SHP77 treated with DMSO at 0.1 percent for 48 hours (cell line): Measurements from ENCODE around the gene LDLR.
"Not testable (repeated sequence)": the region's sequence is repeated elsewhere in the genome, so short reads cannot be mapped to it uniquely, and the experiment has no call there.

Source experiments
- DNase-seq: peaks from one replicate; lab custom pipeline; 2025; lab: John Stamatoyannopoulos, UW

LDLR gene

DNA sequence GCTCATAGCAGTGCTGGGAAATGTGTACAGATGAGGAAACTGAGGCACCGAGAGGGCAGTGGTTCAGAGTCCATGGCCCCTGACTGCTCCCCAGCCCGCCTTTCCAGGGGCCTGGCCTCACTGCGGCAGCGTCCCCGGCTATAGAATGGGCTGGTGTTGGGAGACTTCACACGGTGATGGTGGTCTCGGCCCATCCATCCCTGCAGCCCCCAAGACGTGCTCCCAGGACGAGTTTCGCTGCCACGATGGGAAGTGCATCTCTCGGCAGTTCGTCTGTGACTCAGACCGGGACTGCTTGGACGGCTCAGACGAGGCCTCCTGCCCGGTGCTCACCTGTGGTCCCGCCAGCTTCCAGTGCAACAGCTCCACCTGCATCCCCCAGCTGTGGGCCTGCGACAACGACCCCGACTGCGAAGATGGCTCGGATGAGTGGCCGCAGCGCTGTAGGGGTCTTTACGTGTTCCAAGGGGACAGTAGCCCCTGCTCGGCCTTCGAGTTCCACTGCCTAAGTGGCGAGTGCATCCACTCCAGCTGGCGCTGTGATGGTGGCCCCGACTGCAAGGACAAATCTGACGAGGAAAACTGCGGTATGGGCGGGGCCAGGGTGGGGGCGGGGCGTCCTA is 15.9 kb downstream of the LDLR start:
- no peak for DNase-seq

DNA sequence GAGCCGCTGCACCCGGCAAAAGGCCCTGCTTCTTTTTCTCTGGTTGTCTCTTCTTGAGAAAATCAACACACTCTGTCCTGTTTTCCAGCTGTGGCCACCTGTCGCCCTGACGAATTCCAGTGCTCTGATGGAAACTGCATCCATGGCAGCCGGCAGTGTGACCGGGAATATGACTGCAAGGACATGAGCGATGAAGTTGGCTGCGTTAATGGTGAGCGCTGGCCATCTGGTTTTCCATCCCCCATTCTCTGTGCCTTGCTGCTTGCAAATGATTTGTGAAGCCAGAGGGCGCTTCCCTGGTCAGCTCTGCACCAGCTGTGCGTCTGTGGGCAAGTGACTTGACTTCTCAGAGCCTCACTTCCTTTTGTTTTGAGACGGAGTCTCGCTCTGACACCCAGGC is 17.2 kb downstream of the LDLR start:
- DNase-seq, result no peak

DNA sequence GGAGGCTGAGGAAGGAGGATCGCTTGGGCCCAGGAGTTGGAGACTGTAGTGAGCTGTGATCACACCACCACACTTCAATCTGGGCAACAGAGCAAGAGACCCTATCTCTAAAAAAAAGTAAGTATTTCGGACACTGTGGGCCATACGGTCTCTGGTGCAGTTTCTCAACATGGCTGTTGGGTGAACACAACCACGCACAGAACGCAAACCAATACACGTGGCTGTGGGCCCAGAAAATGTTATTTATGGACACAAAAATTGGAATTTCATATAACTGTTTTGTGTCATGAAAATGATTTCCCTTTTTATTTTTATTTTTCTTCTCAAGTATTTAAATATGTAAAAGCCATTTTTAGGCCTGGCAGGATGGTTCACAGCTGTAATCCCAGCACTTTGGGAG is 19.5 kb downstream of the LDLR start:
- DNase-seq, result no peak

DNA sequence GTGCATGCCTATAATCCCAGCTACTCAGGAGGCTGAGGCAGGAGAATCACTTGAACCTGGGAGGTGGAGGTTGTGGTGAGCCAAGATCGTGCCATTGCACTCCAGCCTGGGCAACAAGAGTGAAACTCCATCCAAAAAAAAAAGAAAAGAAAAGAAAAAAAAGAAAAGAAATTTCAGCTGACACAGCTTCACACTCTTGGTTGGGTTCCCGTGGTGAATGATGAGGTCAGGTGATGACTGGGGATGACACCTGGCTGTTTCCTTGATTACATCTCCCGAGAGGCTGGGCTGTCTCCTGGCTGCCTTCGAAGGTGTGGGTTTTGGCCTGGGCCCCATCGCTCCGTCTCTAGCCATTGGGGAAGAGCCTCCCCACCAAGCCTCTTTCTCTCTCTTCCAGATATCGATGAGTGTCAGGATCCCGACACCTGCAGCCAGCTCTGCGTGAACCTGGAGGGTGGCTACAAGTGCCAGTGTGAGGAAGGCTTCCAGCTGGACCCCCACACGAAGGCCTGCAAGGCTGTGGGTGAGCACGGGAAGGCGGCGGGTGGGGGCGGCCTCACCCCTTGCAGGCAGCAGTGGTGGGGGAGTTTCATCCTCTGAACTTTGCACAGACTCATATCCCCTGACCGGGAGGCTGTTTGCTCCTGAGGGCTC is 22.0 kb downstream of the LDLR start:
- DNase-seq, result no peak

DNA sequence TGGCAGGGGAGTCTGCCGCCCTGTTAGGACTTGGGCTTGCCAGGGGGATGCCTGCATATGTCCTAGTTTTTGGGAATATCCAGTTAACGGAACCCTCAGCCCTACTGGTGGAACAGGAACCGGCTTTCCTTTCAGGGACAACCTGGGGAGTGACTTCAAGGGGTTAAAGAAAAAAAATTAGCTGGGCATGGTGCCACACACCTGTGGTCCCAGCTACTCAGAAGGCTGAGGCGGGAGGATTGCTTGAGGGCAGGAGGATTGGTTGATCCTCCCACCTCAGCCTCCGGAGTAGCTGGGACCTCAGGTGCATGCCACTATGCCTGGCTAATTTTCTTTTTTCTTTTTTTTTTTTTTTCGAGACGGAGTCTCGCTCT is 22.5 kb downstream of the LDLR start:
- no peak for DNase-seq

DNA sequence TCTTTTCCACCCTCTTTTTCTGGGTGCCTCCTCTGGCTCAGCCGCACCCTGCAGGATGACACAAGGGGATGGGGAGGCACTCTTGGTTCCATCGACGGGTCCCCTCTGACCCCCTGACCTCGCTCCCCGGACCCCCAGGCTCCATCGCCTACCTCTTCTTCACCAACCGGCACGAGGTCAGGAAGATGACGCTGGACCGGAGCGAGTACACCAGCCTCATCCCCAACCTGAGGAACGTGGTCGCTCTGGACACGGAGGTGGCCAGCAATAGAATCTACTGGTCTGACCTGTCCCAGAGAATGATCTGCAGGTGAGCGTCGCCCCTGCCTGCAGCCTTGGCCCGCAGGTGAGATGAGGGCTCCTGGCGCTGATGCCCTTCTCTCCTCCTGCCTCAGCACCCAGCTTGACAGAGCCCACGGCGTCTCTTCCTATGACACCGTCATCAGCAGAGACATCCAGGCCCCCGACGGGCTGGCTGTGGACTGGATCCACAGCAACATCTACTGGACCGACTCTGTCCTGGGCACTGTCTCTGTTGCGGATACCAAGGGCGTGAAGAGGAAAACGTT is 24.0 kb downstream of the LDLR start:
- DNase-seq, result no peak

DNA sequence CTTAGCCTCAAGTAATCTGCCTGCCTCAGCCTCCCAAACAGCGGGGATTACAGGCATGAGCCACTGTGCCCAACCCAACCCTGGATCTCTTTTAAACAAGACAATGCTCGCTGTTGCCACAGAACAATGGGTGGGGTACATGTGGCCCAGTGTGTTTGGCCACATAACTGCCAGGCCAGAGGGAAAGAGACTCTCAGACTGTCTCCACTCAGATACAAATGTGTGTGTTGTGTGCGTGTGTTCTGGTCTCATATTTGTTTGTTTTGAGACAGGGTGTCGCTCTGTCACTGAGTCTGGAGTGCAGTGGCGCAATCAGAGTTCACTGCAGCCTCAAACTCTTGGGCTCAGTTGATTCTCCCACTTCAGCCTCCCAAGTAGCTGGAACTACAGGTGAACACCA is 25.8 kb downstream of the LDLR start:
- DNase-seq, result no peak

DNA sequence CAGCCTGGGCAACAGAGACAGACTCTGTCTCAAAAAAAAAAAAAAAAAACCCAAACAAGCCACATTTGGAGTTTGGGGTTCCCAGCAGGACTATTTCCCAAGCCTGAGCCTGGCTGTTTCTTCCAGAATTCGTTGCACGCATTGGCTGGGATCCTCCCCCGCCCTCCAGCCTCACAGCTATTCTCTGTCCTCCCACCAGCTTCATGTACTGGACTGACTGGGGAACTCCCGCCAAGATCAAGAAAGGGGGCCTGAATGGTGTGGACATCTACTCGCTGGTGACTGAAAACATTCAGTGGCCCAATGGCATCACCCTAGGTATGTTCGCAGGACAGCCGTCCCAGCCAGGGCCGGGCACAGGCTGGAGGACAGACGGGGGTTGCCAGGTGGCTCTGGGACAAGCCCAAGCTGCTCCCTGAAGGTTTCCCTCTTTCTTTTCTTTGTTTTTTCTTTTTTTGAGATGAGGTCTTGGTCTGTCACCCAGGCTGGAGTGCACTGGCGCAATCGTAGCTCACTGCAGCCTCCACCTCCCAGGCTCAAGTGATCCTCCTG is 26.7 kb downstream of the LDLR start:
- DNase-seq, result no peak

DNA sequence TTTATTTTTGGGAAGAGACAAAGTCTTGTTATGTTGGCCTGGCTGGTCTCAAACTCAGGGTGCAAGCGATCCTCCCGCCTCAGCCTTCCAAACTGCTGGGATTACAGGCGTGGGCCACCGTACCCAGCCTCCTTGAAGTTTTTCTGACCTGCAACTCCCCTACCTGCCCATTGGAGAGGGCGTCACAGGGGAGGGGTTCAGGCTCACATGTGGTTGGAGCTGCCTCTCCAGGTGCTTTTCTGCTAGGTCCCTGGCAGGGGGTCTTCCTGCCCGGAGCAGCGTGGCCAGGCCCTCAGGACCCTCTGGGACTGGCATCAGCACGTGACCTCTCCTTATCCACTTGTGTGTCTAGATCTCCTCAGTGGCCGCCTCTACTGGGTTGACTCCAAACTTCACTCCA is 27.2 kb downstream of the LDLR start:
- no peak for DNase-seq

DNA sequence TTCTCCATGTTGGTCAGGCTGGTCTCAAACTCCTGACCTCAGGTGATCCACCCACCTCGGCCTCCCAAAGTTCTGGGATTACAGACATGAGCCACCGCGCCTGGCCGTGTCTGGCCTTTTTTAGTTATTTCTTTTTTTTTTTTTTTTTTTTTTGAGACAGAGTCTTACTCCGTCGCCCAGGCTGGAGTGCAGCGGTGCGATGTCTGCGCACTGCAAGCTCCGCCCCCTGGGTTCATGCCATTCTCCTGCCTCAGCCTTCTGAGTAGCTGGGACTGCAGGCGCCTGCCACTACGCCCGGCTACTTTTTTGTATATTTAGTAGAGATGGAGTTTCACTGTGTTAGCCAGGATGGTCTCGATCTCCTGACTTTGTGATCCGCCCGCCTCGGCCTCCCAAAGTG is 32.7 kb downstream of the LDLR start:
- not testable (repeated sequence) for DNase-seq

DNA sequence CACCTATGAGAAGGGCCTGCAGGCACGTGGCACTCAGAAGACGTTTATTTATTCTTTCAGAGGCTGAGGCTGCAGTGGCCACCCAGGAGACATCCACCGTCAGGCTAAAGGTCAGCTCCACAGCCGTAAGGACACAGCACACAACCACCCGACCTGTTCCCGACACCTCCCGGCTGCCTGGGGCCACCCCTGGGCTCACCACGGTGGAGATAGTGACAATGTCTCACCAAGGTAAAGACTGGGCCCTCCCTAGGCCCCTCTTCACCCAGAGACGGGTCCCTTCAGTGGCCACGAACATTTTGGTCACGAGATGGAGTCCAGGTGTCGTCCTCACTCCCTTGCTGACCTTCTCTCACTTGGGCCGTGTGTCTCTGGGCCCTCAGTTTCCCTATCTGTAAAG is 33.9 kb downstream of the LDLR start:
- DNase-seq, result no peak

DNA sequence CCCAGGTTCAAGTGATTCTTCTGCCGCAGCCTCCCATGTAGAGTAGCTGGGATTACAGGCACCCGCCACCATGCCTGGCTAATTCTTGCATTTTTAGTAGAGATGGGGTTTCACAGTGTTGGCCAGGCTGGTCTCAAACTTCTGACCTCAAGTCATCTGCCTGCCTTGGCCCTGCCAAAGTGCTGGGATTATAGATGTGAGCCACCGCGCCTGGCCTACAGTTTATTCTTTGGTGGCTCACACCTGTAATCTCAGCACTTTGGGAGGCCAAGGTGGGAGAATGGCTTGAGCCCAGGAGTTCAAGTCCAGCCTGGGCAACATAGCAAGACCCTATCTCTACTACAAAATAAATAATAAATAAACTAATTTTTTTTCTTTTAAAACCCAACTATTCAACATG is 34.9 kb downstream of the LDLR start:
- not testable (repeated sequence) for DNase-seq

DNA sequence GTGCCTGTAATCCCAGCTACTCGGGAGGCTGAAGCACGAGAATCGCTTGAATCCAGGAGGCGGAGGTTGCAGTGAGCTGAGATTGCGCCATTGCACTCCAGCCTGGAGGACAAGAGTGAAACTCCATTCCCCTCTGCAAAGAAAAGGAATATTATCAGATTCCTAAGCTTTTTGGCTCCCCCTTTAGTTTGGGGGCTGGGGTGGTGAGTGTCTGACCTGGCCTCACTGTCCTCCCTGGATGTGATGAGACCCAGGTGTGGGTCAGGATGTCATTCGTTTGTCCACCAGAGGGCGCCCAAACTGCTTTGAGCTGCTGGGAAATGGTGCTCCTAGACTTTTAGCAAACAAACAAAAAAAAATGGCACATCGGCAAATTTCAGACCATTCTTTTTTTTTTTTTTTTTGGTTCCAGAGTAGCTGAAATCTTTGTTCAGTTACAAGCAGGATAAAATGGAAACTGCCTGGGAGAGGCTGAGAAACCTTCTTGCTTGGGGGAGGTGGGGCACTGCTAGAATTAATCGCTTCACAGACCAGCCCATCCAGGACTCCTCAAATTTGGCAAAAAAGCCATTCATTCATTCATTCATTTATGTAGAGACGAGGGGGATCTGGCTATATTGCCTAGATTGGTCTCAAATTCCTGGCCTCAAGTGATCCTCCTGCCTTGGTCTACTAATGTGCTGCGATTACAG is 36.9 kb downstream of the LDLR start:
- DNase-seq, result no peak

DNA sequence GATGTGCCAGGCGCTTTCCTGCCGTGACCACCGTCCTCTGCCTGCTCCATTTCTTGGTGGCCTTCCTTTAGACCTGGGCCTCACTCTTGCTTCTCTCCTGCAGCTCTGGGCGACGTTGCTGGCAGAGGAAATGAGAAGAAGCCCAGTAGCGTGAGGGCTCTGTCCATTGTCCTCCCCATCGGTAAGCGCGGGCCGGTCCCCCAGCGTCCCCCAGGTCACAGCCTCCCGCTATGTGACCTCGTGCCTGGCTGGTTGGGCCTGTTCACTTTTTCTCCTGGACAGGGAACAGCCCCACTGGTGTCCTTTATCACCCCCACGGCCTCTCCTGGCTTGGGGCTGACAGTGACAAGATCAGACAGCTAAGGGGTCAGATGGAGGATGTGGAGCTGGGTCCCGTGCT is 38.6 kb downstream of the LDLR start:
- DNase-seq, result no peak

DNA sequence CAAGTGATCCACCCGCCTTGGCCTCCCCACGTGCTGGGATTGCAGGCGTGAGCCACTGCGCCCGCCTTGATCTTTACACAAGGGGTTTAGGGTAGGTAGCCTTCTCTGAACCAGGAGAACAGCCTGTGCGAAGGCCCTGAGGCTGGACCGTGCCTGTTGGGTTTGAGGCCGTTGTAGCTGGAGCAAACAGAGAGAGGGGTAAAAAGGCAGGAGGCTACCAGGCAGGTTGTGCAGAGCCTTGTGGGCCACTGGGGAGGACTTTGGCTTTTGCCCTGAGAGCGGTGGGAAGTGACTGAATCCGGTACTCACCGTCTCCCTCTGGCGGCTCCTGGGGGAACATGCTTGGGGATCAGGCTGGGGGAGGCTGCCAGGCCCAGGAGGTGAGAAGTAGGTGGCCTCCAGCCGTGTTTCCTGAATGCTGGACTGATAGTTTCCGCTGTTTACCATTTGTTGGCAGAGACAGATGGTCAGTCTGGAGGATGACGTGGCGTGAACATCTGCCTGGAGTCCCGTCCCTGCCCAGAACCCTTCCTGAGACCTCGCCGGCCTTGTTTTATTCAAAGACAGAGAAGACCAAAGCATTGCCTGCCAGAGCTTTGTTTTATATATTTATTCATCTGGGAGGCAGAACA is 41.7 kb downstream of the LDLR start:
- peak; percentile 34 for DNase-seq

DNA sequence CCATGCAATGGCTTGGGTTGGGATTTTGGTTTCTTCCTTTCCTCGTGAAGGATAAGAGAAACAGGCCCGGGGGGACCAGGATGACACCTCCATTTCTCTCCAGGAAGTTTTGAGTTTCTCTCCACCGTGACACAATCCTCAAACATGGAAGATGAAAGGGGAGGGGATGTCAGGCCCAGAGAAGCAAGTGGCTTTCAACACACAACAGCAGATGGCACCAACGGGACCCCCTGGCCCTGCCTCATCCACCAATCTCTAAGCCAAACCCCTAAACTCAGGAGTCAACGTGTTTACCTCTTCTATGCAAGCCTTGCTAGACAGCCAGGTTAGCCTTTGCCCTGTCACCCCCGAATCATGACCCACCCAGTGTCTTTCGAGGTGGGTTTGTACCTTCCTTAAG is 42.2 kb downstream of the LDLR start:
- DNase-seq, result no peak

DNA sequence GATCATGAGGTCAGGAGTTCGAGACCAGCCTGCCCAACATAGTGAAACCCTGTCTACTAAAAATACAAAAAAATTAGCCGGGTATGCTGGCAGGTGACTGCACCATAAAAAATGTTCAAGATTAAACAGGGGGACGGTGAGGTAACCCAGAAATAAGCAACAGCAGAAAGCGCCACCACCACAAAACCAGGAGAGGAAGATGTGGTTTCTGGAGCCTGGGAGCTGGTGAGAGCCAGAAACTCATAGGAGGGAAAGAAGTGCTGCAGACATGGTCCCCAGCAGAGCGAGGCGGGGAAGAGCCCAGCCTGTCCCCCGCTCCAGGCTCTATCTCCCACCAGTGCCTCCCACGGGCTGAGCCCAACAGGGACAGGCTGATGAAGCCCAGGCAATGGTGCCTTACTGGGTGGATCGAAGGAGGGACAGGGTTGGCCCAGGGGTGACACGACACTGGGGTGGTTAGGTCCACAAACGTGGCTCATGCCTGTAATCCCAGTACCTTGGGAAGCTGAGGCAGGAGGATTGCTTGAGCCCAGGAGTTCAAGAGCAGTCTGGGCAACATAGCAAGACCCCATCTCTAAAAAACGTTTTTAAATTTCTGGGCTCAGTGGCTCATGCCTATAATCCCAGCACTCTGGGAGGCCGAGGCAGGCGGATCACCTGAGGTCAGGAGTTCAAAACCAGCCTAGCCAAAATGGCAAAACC is 47.3 kb downstream of the LDLR start:
- DNase-seq, result no peak

DNA sequence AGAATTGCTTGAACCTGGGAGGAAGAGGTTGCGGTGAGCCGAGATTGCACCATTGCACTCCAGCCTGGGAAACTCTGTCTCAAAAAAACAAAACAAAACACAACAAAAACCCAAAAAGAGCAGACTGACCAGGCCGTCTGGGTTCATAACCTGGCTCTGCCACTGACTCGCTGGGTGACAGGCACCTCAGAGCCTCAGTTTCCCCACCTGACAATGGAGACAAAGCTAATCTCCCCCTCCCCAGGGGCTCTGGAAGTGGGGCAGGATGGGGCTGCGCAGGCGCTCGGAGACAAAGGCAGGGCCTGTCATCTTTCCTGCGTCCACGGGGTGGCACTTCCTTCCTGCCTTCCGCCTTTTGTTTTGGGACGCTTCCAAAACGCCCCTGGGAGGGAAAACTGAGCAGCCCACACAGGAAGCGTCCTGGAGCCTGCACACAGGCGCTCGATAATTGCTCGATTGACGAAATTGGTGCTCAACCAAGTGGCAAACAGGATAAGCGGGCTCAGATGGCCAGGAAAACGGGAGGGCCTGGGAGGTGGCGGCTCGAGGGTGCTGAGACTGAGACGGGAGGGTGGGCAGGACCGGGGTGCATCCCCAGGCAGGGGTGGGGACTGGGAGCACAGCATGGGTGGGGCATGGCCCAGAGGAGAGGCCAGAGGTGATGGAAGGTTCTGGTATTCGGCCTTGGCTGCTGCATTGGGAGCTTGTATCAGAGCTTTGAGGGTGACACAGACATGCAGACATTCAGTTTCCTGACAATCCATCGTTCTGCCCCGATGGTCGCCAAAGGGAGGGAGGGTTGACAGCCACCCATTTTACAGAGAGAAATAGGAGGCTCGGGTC is 48.5 kb downstream of the LDLR start:
- DNase-seq, result peak; percentile 64

DNA sequence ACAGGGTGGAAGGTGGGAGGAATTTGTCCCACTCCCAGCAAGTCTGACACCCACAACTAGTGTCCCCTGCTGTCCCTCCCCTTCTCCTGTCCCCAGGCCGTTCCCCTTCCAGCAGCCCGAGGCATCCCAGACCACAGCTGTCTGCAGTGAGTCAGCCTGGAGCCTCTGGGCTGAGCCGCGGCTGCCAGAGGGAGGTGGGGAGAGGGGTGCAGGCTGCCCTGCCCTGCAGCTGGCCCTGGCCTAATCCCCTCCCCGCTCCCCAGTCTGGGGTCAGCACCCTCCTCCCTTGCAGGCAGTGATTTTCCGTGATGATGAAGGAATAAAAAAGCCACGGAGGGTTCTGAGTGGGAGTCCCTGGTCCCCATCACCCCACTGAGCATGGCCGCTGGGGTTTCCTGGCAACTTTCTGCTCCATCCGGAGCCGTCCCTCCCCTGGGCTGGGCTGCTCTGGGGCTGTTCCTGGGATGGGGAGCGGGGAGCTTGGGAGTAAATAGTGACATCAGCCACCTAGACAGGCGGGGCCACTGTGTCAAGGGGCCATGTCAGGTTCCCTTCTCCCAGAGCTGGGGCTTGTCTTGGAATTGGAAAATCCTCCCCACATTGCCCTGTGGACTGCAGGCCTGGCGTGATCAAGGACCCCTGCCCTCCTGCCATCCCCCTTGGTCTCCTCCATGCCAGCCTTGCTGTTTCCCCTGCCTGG is 49.5 kb downstream of the LDLR start:
- DNase-seq, result no peak

DNA sequence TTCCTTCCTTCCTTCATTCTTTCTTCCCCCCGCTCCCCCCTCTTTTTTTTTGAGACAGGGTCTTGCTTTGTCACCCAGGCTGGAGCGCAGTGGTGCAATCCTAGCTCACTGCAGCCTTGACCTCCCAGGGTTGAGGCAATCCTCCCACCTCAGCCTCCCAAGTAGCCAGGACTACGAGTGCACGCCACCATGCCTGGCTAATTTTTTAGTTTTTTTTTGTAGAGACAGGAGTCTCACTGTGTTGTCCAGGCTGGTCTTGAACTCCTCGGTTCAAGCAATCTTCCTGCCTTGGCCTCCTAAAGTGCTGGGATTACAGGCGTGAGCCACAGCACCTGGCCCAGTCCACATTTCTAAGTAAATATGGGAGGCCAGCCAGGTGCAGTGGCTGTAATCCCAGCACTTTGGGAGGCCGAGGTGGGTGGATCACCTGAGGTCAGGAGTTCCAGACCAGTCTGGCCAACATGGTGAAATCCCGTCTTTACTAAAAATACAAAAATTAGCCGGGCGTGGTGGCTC is 50.8 kb downstream of the LDLR start:
- not testable (repeated sequence) for DNase-seq
